Right ventricle myocardium superior (tissue), 1 donor: ENCODE measurements around the gene DNAJB8. TPM values are rescaled to one million over a fixed set of nuclear protein-coding genes. Genes with fewer than 3 reads are reported as not detected.

Experiments
- ATAC-seq: fragments of 200-7000 bp; cut with Tn5 transposase; one replicate; pipeline ENCODE4 v1.9.1; 2020; ENCODE audit warnings: mild to moderate bottlenecking; ENCODE audit not compliant: poor library complexity
- DNase-seq: peaks from one replicate; pipeline ENCODE4 v3.0.0-alpha.2; 2020
- intact Hi-C: fragments of 100-400 bp; cut with DNase I; formaldehyde crosslinking; loops from one replicate; pipeline ENCODE4 v1.11.2; 2022
- total RNA-seq: library from RNA; stranded (reverse); fragmentation: NEBNext Ultra II Directional; extraction: Animal tissue kit (Norgen Biotek cat#: 25700); gene quantifications from one replicate; pipeline ENCODE4 v1.2.1, GENCODE V29; 2021
- donor health status: DM: no; HTN: yes; CAD: no; lungs with severe emphysema.

DNAJB8 gene
- total RNA-seq, 1 donor from 2014 or later = not detected

DNA sequence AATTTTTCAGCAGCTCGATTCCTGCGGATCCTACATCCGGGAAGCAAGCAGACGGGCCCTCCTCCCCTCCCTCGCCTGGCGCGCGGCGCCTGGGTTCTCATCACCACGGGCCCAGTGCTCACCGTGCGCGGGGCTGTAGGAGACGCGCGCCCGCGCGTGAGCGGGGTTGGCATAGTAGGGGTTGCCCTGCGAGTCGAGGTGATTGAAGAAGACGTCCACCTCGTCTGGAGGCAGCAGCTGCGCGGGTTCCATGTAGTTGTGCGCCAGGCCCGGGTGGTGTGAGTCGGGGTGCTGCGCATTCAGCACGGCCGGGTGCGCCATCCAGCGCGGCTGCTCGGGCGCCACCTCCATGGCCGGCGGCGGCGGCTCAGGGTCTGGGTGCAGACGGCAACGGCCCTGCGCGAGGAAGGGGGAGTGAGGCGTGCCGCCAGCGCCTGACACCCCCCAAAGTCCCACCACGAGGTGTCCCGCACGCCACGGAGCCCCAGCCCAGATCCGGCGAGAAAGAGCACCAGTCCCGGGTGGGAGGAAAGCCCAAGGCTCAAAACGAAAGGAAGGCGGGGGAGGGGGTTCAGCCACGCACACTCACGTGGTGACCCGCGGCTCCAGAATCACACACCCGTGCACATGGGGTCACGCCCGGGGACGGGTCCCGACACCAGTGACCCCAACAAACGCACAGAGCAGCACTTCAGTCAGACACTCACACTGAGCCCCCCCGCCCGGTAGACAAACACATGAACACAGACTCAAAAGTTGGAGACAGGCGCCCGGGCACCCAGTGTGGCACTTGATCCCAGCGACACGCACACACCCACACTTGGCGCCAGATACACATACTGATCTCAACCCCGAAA, 20.2 kb upstream of the DNAJB8 start:
- peak; percentile 16 for ATAC-seq
- peak; percentile 51 for DNase-seq
- intact Hi-C loops = loop anchor here (10.0 kb wide), 1 partner anchor 88 kb away; no protein-coding TSS in a partner anchor

DNA sequence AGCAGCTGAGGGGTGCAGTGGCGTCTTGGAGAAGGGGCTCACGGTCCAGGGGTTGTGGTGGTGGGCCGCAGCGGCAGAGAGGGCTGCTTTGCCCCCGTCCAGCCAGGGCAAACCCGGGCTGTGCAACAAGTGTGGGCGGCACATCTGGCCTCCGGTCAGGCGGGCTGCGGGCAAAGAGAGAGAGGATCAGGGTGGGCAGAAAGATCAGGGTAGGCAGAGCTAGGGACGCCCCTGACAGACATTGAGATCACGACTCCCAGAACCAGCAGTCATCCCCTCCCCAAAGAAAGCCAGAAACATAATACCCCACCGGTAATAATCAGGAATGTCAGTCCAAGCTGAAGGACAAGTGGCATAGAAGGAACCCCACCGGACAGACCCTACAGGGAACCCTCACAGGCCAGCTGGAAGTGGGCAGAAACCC, 19.5 kb upstream of the DNAJB8 start:
- ATAC-seq = no peak
- peak; percentile 26 for DNase-seq
- intact Hi-C loops = loop anchor here (10.0 kb wide), 1 partner anchor 89 kb away; no protein-coding TSS in a partner anchor

DNA sequence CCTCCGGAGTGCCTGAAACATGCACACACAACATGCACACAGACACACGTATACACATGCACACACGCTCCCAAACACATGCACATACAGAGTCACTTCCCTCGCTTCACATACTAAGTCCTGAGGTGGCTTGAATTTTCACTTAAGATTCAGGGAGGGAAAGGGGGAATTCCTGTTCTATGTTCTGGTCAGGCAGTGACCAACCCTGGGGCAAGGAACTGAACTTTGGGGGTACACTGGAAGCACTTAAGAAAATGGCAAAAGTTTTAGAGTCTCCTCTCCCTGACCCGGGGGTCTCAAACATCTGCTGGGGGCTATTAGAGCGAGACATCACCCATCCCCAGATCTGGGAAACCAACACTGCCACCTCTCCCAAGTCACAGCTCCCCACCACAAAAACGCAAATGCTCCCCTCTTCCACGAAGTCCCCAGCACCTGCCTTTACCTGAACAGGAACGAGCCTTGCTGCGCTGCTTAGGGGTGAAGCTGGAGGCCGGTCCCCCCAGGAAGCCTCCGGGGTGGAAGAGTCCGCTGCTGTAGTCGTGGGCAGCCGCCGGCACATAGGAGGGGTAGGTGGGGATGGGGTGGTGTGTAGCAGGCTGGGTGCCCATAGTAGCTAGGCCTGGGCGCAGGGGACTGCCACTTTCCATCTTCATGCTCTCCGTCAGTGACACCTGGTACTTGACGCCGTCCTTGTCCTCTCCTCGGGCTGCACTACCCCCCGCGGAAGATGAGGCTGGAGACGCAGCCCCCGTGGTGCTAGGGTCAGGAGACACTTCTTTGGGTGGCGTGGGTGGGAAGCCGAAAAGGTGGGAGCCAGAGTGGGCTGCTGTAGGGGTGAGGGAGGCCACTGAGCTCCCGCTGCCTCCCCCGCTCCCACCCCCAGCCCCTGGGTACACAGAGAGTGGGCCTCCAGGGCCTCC, 18.9 kb upstream of the DNAJB8 start:
- DNase-seq = peak; percentile 35
- intact Hi-C loops = loop anchor here (10.0 kb wide), 1 partner anchor 89 kb away; no protein-coding TSS in a partner anchor
- ATAC-seq = no peak

DNA sequence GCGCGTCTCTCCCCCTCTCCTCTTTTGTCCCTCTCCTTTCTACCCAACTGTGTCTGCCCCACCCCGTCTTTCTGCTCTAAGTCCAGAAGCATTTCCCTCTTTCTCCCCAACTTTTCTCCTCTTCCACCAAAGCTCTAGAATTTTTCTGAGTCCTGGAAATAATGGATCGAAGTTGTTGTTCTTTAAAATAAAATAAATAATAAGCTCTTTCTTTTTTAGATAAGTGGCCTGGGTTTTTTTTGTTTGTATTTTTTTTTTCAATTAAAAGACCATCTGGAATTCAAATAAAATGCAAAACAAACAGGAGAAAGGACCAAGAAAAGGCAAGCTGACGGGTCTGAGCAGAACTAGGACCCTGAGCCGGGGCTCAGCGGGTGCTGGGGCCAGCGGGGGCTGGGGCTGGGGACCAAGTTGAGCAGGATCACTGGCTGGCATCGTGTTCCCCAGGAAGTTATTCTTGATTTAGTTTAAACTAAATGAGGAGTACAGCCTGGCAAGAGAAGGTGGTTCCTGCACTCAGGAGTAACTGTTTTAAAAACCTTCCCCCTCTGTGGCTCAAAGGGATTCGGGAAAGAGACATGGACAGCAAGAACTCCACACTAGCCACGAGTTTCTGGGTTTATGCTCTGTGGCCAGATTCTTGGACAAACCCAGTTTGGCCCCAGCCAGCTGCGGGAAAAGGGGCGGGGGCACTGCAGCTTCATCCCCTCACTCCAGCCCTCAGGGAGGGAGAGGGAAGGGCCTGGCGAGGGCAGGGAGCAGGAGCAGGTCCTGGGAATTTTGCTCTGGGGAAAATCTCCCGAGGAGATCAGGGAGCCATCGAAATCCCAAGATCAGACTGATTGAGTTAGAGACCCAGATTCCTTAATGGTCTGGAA, 18.0 kb upstream of the DNAJB8 start:
- ATAC-seq (no peak), DNase-seq (peak; percentile 10)
- intact Hi-C loops = loop anchor here (10.0 kb wide), 1 partner anchor 90 kb away; no protein-coding TSS in a partner anchor

DNA sequence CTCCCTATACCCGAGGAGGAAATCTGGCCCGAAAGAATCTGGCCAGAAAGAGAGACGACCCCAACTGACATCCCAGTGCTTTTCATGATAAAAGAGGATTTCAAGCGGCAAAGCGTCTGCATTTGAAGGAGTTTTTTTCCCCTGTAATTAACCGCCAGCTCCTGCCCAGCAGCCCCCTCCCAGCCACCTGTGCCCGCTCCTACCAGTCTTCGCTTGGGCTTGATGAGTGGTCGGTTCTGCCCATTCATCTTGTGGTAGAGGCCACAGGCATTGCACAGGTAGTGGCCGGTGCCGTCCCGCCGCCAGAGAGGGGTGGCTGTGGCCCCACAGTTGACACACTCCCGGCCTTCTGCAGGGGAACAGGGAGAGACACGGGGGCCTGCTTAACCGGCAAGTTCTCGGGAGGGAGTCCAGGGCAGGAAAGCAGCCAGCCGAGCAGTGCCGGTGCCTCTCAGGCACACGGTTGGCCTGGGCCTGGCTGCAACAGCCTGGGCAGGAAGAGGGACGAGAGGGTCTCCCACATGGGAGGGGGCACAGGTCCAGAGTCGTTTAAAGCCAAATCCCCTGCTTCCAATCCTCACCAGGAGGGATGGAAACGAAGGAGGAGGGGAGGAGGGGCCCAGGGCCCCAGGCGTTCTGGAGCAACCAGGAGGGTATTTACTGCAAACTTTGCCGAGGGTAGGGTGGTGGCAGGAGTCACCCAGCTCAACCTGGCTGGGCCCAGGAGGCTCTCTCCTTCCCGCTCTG, 17.1 kb upstream of the DNAJB8 start:
- no peak for ATAC-seq
- DNase-seq = peak; percentile 42
- intact Hi-C loops = loop anchor here (10.0 kb wide), 1 partner anchor 91 kb away; no protein-coding TSS in a partner anchor

DNA sequence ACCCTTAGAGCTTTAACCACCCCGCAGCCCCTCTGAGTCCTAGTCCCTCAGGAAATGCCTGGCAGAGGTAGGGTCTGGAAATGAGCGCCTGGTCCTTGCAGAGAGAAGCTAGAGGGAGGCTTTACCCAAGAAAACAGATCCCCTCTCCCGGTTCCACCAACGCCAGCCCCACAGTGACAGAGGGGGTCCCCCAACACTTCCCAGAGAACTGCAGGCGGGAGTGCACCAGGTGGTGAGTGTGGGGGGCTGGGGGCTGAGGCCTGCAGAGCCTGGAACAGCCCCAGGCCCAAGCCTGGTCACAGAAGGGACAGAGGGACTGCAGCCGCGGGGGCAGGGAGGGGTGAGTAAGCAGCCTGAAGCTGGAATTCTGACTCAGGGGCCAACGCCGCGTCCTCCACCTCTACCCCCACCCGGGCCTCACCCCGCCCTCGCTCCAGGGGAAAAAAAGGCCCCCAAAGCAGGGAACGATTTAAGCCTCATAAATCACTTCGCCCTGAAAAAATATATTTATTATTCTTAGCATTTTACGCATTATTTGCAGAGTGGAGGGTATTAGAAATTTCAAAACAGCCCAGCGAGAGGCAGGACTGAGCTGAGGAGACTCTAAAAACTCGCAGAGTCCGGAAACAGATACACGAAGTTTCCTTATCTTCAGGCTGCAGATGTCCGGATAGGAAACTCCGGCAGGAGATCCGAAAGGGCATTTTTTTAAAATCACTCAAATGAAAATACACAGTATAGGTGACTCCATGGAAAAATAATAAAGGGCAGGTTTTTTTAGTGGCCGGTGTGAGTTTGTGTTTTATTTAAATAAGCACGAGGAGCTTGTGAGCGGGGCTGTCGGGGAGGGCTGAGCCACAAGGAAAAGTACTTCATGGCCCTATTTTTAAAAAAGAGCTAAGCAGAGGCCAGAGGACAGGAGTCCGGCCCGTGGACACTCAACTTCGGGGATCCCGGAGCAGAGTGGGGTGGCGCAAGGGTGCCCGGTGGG, 16.3 kb upstream of the DNAJB8 start:
- peak; percentile 14 for ATAC-seq
- intact Hi-C loops = loop anchor here (10.0 kb wide), 1 partner anchor 92 kb away; no protein-coding TSS in a partner anchor
- peak; percentile 52 for DNase-seq

DNA sequence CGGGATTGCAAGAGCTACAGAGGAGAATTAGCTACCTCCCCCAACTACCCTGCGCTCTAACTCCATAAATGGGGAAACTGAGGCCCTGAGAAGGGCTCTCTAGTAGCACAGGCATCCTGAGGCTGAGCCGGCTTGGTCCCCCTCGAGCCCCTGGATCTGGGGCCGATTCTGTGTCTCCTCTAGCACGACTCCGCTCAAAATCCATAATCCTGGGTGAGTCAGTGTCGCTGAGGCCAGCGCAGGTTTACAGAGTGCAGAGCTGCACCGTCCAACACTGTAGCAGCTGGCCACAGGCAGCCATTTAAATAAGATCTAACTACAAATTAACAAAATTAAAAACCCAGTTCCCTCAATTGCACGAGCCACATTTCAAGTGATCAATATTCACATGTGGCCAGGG, 15.5 kb upstream of the DNAJB8 start:
- ATAC-seq (no peak), DNase-seq (peak; percentile 25)
- intact Hi-C loops = loop anchor here (10.0 kb wide), 1 partner anchor 93 kb away; no protein-coding TSS in a partner anchor

DNA sequence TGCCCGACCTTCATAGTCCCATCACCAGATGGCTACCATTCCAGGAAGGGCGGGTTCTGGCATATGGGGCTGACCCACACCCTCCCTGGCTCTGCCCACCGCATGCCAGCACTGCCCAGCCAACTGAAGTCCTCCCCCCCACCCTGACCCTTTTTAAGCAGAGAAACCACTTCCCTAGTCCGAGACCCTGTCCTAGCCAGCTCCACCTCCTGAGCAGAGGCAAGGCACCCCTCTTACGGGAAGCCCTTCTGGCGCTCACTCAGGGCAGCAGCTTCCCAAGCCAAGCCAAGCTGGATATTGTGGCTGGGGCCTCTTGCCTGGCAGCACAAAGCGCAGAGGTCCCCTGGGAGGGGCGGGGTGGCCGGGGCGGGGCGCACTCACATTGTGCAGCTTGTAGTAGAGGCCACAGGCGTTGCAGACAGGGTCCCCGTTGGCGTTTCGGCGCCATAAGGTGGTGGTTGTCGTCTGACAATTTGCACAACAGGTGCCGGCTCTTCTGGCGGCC, 14.8 kb upstream of the DNAJB8 start:
- peak; percentile 83 for DNase-seq
- intact Hi-C loops = loop anchor here (10.0 kb wide), 1 partner anchor 93 kb away; no protein-coding TSS in a partner anchor
- peak; percentile 50 for ATAC-seq

DNA sequence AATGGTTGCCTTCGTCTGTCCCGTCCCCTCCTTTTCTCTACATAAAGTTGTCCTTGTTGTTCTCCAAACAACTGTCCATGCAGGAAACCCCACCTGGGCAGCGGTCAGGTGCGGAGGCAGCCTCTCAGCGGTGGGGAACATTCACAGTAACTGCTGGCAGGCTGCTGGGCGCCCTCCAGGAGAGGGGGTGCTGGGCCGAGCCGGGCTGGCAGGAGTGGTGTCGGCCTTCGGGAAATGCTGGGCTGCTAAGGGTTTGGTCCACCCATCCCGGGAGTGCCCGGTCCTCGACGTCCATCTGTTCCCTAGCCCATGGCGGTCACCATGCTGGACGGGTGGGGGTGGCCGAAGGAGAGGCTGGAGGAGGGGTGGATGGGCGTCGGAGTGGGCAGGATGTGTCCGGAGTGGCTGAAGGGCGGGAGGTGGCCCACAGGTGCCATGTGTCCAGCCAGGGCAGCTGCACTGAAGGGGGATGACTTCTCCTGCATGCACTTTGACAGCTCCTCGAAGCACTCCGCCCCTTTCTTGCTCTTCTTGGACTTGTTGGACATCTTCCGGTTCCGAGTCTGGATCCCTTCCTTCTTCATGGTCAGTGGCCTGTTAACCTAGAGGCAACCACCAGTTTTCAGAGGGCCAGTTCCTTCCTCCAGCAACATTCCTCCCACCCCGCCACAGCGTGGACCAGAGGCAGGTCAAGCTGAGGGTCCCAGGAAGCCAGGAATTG, 14.2 kb upstream of the DNAJB8 start:
- peak; percentile 36 for DNase-seq
- intact Hi-C loops = loop anchor here (10.0 kb wide), 1 partner anchor 94 kb away; no protein-coding TSS in a partner anchor
- ATAC-seq = no peak

DNA sequence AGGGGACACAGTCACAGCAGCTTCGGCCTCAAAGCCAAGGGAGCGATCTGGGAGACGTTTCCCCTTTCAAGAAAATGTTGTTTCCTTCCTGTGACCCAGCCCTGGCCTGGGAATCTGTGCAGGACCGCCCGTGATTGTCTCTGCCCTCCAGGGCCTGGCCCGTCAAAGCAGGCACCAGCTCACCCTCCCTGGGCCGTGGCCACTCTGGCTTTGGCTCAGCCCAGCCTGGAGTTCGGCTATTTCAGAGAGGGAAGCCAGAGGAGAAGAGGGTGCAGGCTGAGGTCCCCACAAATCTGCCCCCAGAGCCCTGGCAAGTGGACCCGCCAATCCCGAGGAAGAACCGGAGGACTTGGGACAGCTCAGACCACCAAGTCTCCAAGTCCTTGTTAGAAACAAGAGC, 13.6 kb upstream of the DNAJB8 start:
- DNase-seq (peak; percentile 45), ATAC-seq (peak; percentile 12)
- intact Hi-C loops = loop anchor here (10.0 kb wide), 1 partner anchor 95 kb away; no protein-coding TSS in a partner anchor

DNA sequence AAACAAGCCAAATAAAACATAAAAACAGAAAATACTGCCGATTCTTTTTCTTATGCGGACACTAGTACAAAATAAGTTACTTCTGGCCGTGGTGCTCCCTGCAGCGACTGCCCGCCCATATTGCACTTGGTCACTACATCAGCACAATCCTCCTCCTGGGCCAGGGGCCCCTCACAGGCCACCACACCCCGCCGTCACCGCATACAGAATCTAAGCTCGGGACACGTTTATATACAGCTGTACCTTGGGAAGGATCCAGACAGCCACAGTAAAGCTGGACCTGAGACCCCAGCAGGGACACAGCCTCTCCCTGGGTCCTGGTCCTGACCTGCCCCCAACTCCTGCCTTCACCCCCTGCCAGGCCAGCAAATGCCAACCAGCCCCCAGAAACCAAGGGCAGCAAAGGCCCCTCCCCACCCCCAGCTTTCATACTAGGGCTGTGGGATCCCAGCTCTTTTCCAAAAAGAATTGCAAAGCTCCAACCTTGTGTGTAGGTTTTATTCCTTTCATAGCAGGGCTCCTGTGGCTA, 12.9 kb upstream of the DNAJB8 start:
- DNase-seq = peak; percentile 13
- intact Hi-C loops = loop anchor here (10.0 kb wide), 1 partner anchor 95 kb away; no protein-coding TSS in a partner anchor
- ATAC-seq = no peak

DNA sequence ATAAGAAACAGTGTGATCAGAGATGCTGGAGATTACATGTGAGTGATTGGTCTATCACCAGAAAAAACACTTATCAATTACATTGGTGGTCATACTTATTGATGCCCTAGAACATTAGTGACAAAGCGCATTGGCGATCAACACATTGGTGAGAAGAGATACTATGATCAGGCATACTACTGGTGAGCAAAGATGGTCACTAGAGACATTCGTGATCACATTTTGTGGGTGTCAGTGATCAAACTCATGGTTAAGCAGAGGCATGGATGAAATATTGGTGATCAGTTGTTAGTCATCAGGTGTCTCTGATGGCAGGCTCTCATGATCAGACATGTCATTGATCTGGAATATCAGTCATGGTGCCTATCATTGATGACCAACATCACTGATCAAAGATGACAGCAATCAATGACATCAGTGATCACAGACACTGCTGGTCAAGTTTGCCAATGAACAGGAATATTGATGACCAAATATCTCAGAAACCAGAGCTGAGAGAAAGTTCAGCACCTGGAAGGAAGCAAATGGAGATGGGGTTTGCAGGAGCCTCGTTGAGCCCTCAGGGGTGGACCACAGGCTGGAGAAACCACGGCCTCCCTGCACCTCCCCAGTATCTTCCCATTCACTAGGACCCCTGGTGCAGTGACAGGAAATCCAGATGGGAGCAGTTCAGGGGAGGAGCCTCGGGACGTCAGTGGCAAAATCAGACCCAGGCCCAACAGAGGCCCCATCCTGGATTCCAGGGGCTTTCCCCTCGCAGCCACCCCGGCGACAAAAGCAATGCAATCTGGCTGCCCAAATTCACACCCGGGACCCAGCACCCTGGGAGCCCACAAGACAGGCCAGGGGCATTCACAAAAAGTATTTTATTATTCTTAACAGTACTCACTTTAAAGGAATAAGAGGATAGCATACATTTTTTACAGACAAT, 12.2 kb upstream of the DNAJB8 start:
- intact Hi-C loops = no loop called here
- DNase-seq (peak; percentile 10), ATAC-seq (no peak)

DNA sequence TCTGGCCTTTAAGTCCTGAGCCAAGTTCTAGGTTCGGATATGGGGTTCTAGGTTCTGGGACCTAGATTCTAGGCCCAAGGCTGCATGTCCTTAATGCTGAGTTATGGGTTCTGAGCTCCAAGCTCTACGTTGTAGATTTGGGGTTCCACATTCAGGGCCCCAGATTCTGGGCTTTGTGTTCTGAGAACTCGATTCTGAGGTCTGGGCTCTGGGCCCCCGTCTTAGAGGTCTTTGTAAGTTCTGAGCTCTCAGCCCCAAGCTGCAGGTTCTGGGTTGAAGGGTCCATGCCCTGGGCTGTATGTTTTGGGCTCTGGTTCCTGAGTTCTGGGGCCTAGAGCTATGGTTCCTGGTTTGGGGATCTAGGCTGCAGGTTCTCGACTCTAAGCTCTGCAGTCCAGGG, 10.0 kb upstream of the DNAJB8 start:
- intact Hi-C loops = no loop called here
- DNase-seq (peak; percentile 13), ATAC-seq (no peak)

DNA sequence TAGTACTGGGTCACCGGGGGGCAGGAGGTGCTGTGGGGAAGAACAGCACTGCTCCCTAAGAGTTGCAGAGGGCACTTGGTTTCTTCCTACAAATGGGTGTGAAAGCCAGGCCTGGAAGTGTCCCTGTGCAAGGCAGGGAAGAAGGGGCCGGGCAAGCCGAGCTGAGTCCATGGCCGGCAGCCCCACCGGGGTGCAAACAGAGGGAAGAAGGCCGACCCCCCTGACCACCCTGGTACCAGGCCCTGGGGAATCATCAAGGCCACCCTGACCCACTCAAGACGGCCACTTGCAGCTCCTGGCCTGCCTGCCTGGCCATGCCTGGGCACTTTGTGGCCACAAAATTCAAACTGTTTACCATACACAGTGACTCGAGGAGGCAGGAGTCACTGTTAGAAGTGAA, 8.7 kb upstream of the DNAJB8 start:
- ATAC-seq = no peak
- intact Hi-C loops = no loop called here
- DNase-seq = no peak
